GM12873 (cell line): ENCODE data around the gene HSFX2.
"Not testable (repeated sequence)": the region's sequence is repeated elsewhere in the genome, so short reads cannot be mapped to it uniquely, and the experiment has no call there.

Experiments
- TF ChIP-seq, protein P1 (sequence below): IDR thresholded peaks from 2 replicates; pipeline ENCODE4 v1.5.1; 2012; ENCODE audit warnings: low read depth, mild to moderate bottlenecking, moderate library complexity, low read length, control low read depth; ENCODE audit not compliant: insufficient read depth; ENCODE audit errors: missing control alignments

Gene HSFX2

DNA sequence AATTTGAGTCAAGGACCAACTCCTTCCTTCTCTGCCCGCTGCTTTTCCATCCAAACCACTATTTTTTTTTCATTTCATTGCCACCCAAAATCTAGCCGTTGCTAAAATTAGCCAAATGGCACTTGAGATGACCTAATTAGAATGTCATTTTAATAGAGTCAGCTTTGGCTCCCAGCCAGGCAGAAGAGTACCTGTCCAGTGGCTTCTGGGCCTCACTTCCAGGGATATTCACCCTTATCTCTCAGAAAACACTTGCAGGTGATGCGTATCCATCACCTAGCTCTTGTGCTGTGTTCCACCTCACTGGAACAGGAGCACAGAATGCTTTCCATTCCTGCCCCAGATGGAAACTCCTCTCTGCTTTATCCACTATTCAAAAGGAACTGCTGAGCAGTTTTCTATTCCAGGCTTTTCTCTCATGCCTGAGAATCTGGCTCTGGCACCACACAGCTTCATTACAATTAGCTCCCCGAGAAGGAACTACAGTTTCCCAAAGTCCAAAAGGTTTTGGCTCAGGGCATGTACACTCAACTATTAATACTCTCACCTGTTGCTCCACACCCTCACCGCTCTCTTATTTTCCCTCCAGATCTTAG, 26.3 kb downstream of the HSFX2 start:
- TF ChIP-seq, protein P1, sequence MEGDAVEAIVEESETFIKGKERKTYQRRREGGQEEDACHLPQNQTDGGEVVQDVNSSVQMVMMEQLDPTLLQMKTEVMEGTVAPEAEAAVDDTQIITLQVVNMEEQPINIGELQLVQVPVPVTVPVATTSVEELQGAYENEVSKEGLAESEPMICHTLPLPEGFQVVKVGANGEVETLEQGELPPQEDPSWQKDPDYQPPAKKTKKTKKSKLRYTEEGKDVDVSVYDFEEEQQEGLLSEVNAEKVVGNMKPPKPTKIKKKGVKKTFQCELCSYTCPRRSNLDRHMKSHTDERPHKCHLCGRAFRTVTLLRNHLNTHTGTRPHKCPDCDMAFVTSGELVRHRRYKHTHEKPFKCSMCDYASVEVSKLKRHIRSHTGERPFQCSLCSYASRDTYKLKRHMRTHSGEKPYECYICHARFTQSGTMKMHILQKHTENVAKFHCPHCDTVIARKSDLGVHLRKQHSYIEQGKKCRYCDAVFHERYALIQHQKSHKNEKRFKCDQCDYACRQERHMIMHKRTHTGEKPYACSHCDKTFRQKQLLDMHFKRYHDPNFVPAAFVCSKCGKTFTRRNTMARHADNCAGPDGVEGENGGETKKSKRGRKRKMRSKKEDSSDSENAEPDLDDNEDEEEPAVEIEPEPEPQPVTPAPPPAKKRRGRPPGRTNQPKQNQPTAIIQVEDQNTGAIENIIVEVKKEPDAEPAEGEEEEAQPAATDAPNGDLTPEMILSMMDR = no peak

DNA sequence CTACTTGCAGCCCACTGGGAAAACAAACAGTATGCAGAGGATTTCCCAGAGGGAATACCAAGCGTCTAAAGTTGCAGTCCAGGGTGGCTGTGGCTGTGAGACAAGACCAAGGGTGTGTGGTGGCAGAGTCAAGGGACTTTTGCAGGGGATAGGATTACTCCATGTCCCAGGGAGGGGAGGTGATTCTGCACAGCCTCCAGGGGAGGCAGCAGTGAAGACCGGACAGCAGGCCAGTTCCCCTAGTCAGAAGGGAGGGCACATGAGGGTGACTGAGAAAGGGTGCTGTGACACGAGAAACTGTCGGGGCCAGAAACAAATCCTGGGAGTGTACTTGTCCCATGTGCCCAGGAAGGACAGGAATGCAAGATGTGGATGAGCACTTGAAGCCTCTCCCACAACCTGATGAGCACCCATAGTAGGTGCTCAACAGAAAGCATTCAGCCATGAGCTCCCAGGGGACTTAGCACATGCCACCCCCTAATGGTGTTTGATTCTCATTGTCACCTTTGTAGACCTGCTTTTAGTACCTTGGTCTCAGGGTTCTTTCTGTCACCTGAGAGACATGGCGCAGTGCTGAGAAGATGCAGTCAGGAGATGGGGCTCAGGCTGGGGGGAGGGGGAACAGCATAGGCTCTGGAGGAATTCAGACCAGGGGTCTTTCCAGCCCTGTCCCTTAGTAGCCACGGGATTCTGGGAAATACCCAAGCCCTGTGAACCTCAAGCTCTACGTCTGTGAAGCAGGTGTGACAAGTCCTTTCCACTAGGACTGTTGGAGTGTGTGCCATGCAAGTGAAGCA, 27.3 kb downstream of the HSFX2 start:
- TF ChIP-seq, protein P1 = no peak

DNA sequence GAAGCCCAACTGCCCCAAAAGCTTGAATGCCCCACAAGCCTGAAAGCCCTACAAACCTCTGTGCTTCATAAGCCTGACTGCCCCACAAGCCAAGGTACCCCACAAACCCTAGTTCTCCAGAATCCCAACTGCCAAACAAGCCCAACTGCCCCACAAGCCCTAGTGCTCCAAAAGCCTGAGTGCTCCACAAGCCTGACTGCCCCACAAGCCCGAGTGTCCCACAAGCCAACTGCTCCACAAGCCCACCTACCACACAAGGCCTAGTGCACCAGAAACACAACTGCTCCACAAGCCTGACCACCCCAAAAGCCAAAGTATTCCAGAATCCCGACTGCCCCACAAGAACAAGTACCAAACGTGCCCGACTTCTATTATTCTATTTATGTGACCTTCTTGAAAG, 31.8 kb downstream of the HSFX2 start:
- TF ChIP-seq, protein P1 = no peak

DNA sequence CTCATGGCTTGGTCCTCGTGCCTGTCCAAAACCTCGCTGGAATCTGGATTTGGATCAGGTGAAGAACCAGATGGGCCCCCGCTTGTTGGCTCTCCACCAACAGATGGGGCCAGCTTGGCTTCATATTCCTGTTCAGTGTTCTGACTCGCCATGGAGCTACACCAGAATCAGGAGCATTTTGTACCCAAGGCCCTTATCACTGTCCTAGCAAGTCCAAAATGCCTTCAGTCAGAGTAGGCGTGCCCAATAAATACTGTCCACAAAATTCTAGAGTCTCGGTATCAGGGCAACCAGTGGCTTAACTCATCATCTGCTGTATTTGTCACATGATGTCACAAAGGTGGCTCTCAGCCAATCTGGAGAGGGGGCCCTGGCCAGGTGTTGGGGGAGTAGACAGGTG, 45.4 kb downstream of the HSFX2 start, which contains the start of gene HSFX3:
HSFX3 (minus strand) TSS at position 224 of the 400 bp plus-strand sequence; CDS start at position 152, 72 bp downstream.
- TF ChIP-seq, protein P1 = not testable (repeated sequence)
